HepG2 (cell line): ENCODE measurements around the gene FOXA1. TPM values are rescaled to one million over a fixed set of nuclear protein-coding genes. Genes with fewer than 3 reads are reported as not detected.
A peak's percentile ranks its signal among the peaks of the same experiment; 100 is the strongest.

Source experiments
- AGO1 ChIP-seq: fragments of 200-400 bp; formaldehyde crosslinking; IDR thresholded peaks from 2 replicates; pipeline ENCODE4 v1.6.1; 2017; ENCODE audit warnings: mild to moderate bottlenecking, low read depth, low read length, moderate library complexity; ENCODE audit not compliant: poor library complexity, severe bottlenecking
- AKAP8 ChIP-seq: sonication (generic); formaldehyde crosslinking; IDR thresholded peaks from 2 replicates; pipeline ENCODE4 v1.5.1; 2020; ENCODE audit warnings: mild to moderate bottlenecking, missing genetic modification reagents
- GABPB1 ChIP-seq: IDR thresholded peaks from 2 replicates; pipeline ENCODE4 v1.6.1; 2016; ENCODE audit warnings: mild to moderate bottlenecking, missing genetic modification reagents, moderate library complexity, missing compliant biosample characterization
- HDAC1 ChIP-seq: sonication (generic); formaldehyde crosslinking; IDR thresholded peaks from 2 replicates; pipeline ENCODE4 v1.5.1; 2020; ENCODE audit warnings: mild to moderate bottlenecking, missing genetic modification reagents
- HOXA7 ChIP-seq: sonication (generic); formaldehyde crosslinking; IDR thresholded peaks from 2 replicates; pipeline ENCODE4 v1.8.1; 2022; ENCODE audit warnings: mild to moderate bottlenecking, missing genetic modification reagents, moderate library complexity
- IRF9 ChIP-seq: sonication (generic); formaldehyde crosslinking; IDR thresholded peaks from 2 replicates; pipeline ENCODE4 v1.8.0; 2022; ENCODE audit warnings: missing genetic modification reagents, mild to moderate bottlenecking, borderline replicate concordance
- JUN ChIP-seq: sonication (generic); formaldehyde crosslinking; IDR thresholded peaks from 2 replicates; pipeline ENCODE4 v1.4.0; 2020; ENCODE audit warnings: mild to moderate bottlenecking, missing genetic modification reagents
- KAT2B ChIP-seq: fragments of 150-350 bp; IDR thresholded peaks from 2 replicates; pipeline ENCODE4 v1.6.1; 2014; ENCODE audit warnings: low read depth, low read length, borderline replicate concordance
- NFKB2 ChIP-seq: sonication (generic); formaldehyde crosslinking; IDR thresholded peaks from 2 replicates; pipeline ENCODE4 v1.4.0; 2020; ENCODE audit warnings: missing genetic modification reagents, borderline replicate concordance
- NFRKB ChIP-seq: fragments of 450-650 bp; IDR thresholded peaks from 2 replicates; pipeline ENCODE4 v1.6.1; 2017
- NR2C2 ChIP-seq: sonication (generic); formaldehyde crosslinking; IDR thresholded peaks from 2 replicates; pipeline ENCODE4 v1.4.0; 2020; ENCODE audit warnings: missing genetic modification reagents, mild to moderate bottlenecking, moderate library complexity, borderline replicate concordance
- PITX1 ChIP-seq: sonication (generic); formaldehyde crosslinking; IDR thresholded peaks from 2 replicates; pipeline ENCODE4 v1.5.1; 2020; ENCODE audit warnings: mild to moderate bottlenecking, missing genetic modification reagents
- RFXANK ChIP-seq: IDR thresholded peaks from 2 replicates; pipeline ENCODE4 v1.6.1; 2016
- ZNF101 ChIP-seq: sonication (generic); formaldehyde crosslinking; IDR thresholded peaks from 2 replicates; pipeline ENCODE4 v1.4.0; 2020; ENCODE audit warnings: mild to moderate bottlenecking, low read depth, missing genetic modification reagents, borderline replicate concordance
- ZNF281 ChIP-seq: sonication (generic); formaldehyde crosslinking; IDR thresholded peaks from 2 replicates; pipeline ENCODE4 v1.4.0; 2020; ENCODE audit warnings: missing genetic modification reagents, borderline replicate concordance
- ZNF296 ChIP-seq: sonication (generic); formaldehyde crosslinking; conservative IDR thresholded peaks from 2 replicates; pipeline ENCODE4 v1.5.0; 2020; ENCODE audit warnings: mild to moderate bottlenecking, missing genetic modification reagents
- ZNF331 ChIP-seq: sonication (generic); formaldehyde crosslinking; IDR thresholded peaks from 2 replicates; pipeline ENCODE4 v1.4.0; 2020; ENCODE audit warnings: missing genetic modification reagents
- ZNF337 ChIP-seq: sonication (generic); formaldehyde crosslinking; IDR thresholded peaks from 2 replicates; pipeline ENCODE4 v1.5.1; 2020; ENCODE audit warnings: missing genetic modification reagents, low read depth, mild to moderate bottlenecking, borderline replicate concordance
- ZNF598 ChIP-seq: sonication (generic); formaldehyde crosslinking; IDR thresholded peaks from 2 replicates; pipeline ENCODE4 v1.5.1; 2020; ENCODE audit warnings: mild to moderate bottlenecking, missing genetic modification reagents, borderline replicate concordance
- ZNF7 ChIP-seq: IDR thresholded peaks from 2 replicates; pipeline ENCODE4 v1.6.1; 2016; ENCODE audit warnings: missing biosample characterization, missing genetic modification reagents
- ZNF883 ChIP-seq: sonication (generic); formaldehyde crosslinking; IDR thresholded peaks from 2 replicates; pipeline ENCODE4 v1.5.1; 2020; ENCODE audit warnings: mild to moderate bottlenecking, missing genetic modification reagents; ENCODE audit errors: not compliant biosample characterization
- polyA plus RNA-seq, 8 experiments: library from polyadenylated mRNA; depleted of rRNA in 3 of 8; stranded (reverse) in 7 of 8; unstranded in 1 of 8; fragments of >200 nt; fragmentation: Illumina TruSeq in 4 of 8; extraction: Trizol in 4 of 8; gene quantifications; 2 replicates each; pipeline versions ENCODE4 v1.2.1 to v1.2.3, GENCODE V29; 2011 to 2016; ENCODE audit warnings: low read depth in 4 of 8, missing spikeins in 1 of 8, mixed read lengths in 1 of 8; ENCODE audit not compliant: insufficient read depth in 1 of 8
- total RNA-seq, 5 experiments: library from RNA; depleted of rRNA; stranded (reverse); fragments of >200 nt; fragmentation: Illumina TruSeq; extraction: Trizol; gene quantifications; 2 replicates each; pipeline ENCODE4 v1.2.3, GENCODE V29; 2016; ENCODE audit warnings: low read depth in 1 of 5
- TF ChIP-seq, protein P1 (sequence below): sonication (generic); formaldehyde crosslinking; IDR thresholded peaks from 2 replicates; pipeline ENCODE4 v1.4.0; 2020; ENCODE audit warnings: missing genetic modification reagents, borderline replicate concordance

Gene FOXA1
- total and polyA plus RNA-seq, 2 of the 13 experiments (the other 11 are each of a cell fraction or from before 2014, with no cell fraction given): 43.4 to 58.6 TPM

DNA sequence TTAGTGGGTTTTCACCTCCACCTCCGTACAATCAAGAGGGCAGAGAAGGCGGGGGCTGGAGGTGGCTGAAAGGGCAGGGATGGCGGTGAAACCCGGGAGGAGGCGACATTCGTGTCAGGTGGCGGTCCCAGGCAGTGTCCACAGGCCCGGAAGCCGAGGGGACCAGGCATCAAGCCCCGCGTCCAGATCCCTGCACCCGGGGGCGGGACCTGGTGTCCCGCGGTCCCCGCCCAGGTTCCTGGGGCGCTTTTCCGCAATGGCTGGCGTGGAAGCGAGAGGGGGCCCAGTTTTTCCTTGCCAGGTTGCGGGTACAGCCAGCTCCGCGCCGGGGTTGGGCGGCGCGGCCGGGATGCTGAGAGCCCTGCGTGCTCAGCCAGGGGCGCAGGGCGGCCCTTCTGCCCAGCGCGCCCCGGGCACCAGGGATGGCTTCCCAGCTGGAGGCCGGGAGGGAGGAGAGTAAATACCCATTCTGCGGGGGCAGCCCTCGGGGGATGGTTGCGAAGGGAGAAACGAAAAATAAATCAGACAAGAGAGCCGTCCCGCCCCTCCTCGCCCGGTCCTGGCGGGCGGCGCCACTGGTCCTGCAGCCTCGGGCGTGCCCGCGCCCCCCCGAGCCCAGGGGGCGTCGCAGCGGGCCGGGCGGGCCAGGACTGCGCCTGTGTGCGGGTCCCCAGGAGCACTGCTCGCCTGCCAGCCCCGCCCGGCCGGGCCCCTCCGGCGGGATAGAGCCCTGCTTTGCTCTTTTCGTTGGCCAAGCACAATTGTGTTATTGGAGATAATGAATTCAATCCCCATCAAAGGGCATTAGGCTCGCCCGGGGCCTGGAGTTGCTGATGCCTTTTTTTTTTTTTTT is 11.5 kb downstream of the FOXA1 start (continued):
- no peak for TF ChIP-seq ZNF883
- peak; percentile 48 for TF ChIP-seq AGO1
- no peak for TF ChIP-seq ZNF296
- no peak for TF ChIP-seq JUN
- no peak for TF ChIP-seq ZNF337
- TF ChIP-seq PITX1: no peak; the same call in 1 of the 2 replicates
- TF ChIP-seq AKAP8 (CRISPR knock-in tag): no peak
- TF ChIP-seq ZNF7 (CRISPR knock-in tag): no peak
- TF ChIP-seq ZNF101 (CRISPR knock-in tag): no peak
- no peak for TF ChIP-seq IRF9 (CRISPR knock-in tag)
- 0 out of 2 replicates have a peak, but pooled peaks have one; percentile 40 for TF ChIP-seq HDAC1
- TF ChIP-seq HOXA7: no peak
- TF ChIP-seq RFXANK: no peak
- TF ChIP-seq ZNF281: 0 out of 2 replicates have a peak, but pooled peaks have one; percentile 4
- TF ChIP-seq NR2C2 (CRISPR knock-in tag): no peak
- TF ChIP-seq GABPB1 (CRISPR knock-in tag): peak; percentile 75
- TF ChIP-seq NFKB2 (CRISPR knock-in tag): peak; percentile 78; the same call in 1 of the 2 replicates
- no peak for TF ChIP-seq KAT2B
- TF ChIP-seq NFRKB: no peak
- TF ChIP-seq ZNF331 (CRISPR knock-in tag): no peak
- TF ChIP-seq, protein P1, sequence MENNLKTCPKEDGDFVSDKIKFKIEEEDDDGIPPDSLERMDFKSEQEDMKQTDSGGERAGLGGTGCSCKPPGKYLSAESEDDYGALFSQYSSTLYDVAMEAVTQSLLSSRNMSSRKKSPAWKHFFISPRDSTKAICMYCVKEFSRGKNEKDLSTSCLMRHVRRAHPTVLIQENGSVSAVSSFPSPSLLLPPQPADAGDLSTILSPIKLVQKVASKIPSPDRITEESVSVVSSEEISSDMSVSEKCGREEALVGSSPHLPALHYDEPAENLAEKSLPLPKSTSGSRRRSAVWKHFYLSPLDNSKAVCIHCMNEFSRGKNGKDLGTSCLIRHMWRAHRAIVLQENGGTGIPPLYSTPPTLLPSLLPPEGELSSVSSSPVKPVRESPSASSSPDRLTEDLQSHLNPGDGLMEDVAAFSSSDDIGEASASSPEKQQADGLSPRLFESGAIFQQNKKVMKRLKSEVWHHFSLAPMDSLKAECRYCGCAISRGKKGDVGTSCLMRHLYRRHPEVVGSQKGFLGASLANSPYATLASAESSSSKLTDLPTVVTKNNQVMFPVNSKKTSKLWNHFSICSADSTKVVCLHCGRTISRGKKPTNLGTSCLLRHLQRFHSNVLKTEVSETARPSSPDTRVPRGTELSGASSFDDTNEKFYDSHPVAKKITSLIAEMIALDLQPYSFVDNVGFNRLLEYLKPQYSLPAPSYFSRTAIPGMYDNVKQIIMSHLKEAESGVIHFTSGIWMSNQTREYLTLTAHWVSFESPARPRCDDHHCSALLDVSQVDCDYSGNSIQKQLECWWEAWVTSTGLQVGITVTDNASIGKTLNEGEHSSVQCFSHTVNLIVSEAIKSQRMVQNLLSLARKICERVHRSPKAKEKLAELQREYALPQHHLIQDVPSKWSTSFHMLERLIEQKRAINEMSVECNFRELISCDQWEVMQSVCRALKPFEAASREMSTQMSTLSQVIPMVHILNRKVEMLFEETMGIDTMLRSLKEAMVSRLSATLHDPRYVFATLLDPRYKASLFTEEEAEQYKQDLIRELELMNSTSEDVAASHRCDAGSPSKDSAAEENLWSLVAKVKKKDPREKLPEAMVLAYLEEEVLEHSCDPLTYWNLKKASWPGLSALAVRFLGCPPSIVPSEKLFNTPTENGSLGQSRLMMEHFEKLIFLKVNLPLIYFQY (CRISPR knock-in tag): peak; percentile 97
- no peak for TF ChIP-seq ZNF598
